H1 (cell line): Measurements from ENCODE around the gene CRKL.

Experiments
- HDAC2 ChIP-seq, 2 experiments: fragments of 300-600 bp in 1 of 2; sonication (generic) in 1 of 2; IDR thresholded peaks; 2 replicates each; pipeline ENCODE4 v1.6.1; 2011 to 2012; ENCODE audit warnings: low read depth in 2 of 2, low read length in 2 of 2, mild to moderate bottlenecking in 2 of 2, moderate library complexity in 2 of 2, borderline replicate concordance in 1 of 2, inconsistent platforms in 1 of 2
- NRF1 ChIP-seq: IDR thresholded peaks from 2 replicates; pipeline ENCODE4 v1.6.1; 2011; ENCODE audit warnings: mild to moderate bottlenecking, low read depth, low read length, improper control_type of control experiment
- POLR2A ChIP-seq, 2 experiments: IDR thresholded peaks; 1 replicate in 1 of 2; 2 replicates in 1 of 2; pipeline ENCODE4 v1.6.1; 2011; ENCODE audit warnings: low read depth in 2 of 2, low read length in 2 of 2, mild to moderate bottlenecking in 2 of 2; ENCODE audit errors: control extremely low read depth in 1 of 2
- TF ChIP-seq, protein P1 (sequence below), 3 experiments: IDR thresholded peaks; 1 replicate in 2 of 3; 2 replicates in 1 of 3; pipeline versions ENCODE4 v1.5.1 to v1.6.1; 2011; ENCODE audit warnings: low read length in 3 of 3, mild to moderate bottlenecking in 3 of 3, inconsistent platforms in 2 of 3, low read depth in 1 of 3, moderate library complexity in 1 of 3; ENCODE audit not compliant: insufficient read depth in 1 of 3; ENCODE audit errors: control extremely low read depth in 1 of 3

DNA sequence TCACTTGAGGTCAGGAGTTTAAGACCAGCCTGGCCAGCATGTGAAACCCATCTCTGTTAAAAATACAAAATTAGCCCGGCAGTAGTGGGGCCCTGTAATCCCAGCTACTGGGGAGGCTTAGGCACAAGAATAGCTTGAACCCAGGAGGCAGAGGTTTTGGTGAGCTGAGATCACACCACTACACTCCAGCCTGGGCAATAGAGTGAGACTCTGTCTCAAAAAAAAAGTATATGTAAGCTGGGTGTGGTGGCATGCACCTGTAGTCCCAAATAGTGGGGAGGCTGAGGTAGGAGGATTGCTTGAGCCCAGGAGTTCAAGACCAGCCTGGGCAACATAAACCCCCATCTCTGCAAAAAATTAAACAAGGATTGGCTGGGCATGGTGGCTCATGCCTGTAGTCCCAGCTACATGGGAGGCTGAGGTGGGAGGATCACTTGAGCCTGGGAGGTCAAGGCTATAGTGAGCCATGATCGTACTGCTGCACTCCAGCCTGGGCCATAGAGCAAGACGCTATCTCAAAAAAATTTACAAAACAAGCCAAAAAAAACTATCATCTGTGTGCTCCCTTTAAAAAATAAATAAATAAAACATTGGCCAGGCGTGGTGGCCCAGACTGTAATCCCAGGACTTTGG lies 10.8 kb downstream of the CRKL start:
- no peak for TF ChIP-seq NRF1
- TF ChIP-seq, protein P1, sequence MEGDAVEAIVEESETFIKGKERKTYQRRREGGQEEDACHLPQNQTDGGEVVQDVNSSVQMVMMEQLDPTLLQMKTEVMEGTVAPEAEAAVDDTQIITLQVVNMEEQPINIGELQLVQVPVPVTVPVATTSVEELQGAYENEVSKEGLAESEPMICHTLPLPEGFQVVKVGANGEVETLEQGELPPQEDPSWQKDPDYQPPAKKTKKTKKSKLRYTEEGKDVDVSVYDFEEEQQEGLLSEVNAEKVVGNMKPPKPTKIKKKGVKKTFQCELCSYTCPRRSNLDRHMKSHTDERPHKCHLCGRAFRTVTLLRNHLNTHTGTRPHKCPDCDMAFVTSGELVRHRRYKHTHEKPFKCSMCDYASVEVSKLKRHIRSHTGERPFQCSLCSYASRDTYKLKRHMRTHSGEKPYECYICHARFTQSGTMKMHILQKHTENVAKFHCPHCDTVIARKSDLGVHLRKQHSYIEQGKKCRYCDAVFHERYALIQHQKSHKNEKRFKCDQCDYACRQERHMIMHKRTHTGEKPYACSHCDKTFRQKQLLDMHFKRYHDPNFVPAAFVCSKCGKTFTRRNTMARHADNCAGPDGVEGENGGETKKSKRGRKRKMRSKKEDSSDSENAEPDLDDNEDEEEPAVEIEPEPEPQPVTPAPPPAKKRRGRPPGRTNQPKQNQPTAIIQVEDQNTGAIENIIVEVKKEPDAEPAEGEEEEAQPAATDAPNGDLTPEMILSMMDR (IDR thresholded peaks at IDR 0.05; ENCODE audit: control extremely low read depth in 1 of 3, insufficient read depth in 1 of 3, low read depth in 1 of 3, low read length in 3 of 3), result no peak
- TF ChIP-seq POLR2A (IDR thresholded peaks at IDR 0.05; ENCODE audit: control extremely low read depth in 1 of 2, low read depth in 2 of 2, low read length in 2 of 2), result no peak
- TF ChIP-seq HDAC2 (IDR thresholded peaks at IDR 0.05; ENCODE audit: borderline replicate concordance in 1 of 2, low read depth in 2 of 2, low read length in 2 of 2), result no peak
